ENCODE data around the gene NOL3. TPM values are rescaled to one million over a fixed set of nuclear protein-coding genes. Genes with fewer than 3 reads are reported as not detected.

Gene NOL3
- total RNA-seq, 1 donor from 2014 or later, result 2.6 TPM

GRCh38 chr16:67196881-67197280 lies 26.5 kb downstream of the NOL3 start:
- peaks cover 52% of the 10 kb centered on the region for H3K4me1 Mint-ChIP-seq (ENCODE audit: unreplicated experiment)
- H3K36me3 Mint-ChIP-seq (ENCODE audit: low read depth, unreplicated experiment), result peaks cover 40% of the 10 kb centered on the region
- H3K9me3 Mint-ChIP-seq (ENCODE audit: unreplicated experiment), result no peaks in the 10 kb centered on the region
- no peak for DNase-seq (ENCODE audit: low spot score)
- H3K4me3 Mint-ChIP-seq (ENCODE audit: unreplicated experiment), result peak overlapping the region; percentile 86
- H3K27ac Mint-ChIP-seq (ENCODE audit: unreplicated experiment), result peak overlapping the region; percentile 61
- peaks cover 23% of the 10 kb centered on the region for H3K27me3 Mint-ChIP-seq (ENCODE audit: unreplicated experiment)
- TF ChIP-seq CTCF (IDR thresholded peaks at IDR 0.05; ENCODE audit: unreplicated experiment), result no peak

GRCh38 chr16:67197704-67198103 lies 27.4 kb downstream of the NOL3 start:
- Mint-ChIP-seq H3K36me3 (ENCODE audit: low read depth, unreplicated experiment) (peaks cover 38% of the 10 kb centered on the region), H3K27ac (ENCODE audit: unreplicated experiment) (peak overlapping the region; percentile 9), H3K4me3 (ENCODE audit: unreplicated experiment) (peak overlapping the region; percentile 25), H3K9me3 (ENCODE audit: unreplicated experiment) (no peaks in the 10 kb centered on the region), H3K4me1 (ENCODE audit: unreplicated experiment) (peaks cover 49% of the 10 kb centered on the region), H3K27me3 (ENCODE audit: unreplicated experiment) (peaks cover 22% of the 10 kb centered on the region)
- no peak for TF ChIP-seq CTCF (IDR thresholded peaks at IDR 0.05; ENCODE audit: unreplicated experiment)
- no peak for DNase-seq (ENCODE audit: low spot score)

GRCh38 chr16:67198238-67198734 lies 27.9 kb downstream of the NOL3 start:
- H3K27me3 Mint-ChIP-seq (ENCODE audit: unreplicated experiment), result peaks cover 20% of the 10 kb centered on the region

GRCh38 chr16:67199011-67199807 lies 28.9 kb downstream of the NOL3 start, which contains the start of gene ELMO3:
ELMO3 (plus strand) TSS chr16:67199131; CDS start chr16:67199327, 196 bp downstream.
- peaks cover 19% of the 10 kb centered on the region for H3K27me3 Mint-ChIP-seq (ENCODE audit: unreplicated experiment)
- TF ChIP-seq CTCF (IDR thresholded peaks at IDR 0.05; ENCODE audit: unreplicated experiment), result peak; percentile 66
- H3K36me3 Mint-ChIP-seq (ENCODE audit: low read depth, unreplicated experiment), result peaks cover 25% of the 10 kb centered on the region
- peak; percentile 71 for DNase-seq (ENCODE audit: low spot score)
- peak within 1 kb of the TSS; percentile 24 for H3K27ac Mint-ChIP-seq (ENCODE audit: unreplicated experiment)
- H3K9me3 Mint-ChIP-seq (ENCODE audit: unreplicated experiment), result no peaks in the 10 kb centered on the region
- H3K4me1 Mint-ChIP-seq (ENCODE audit: unreplicated experiment), result peaks cover 37% of the 10 kb centered on the region
- peak within 1 kb of the TSS; percentile 82 for H3K4me3 Mint-ChIP-seq (ENCODE audit: unreplicated experiment)

More at GRCh38 chr16:67198238-67198734, 27.9 kb downstream of the NOL3 start:
- peak; percentile 61 for TF ChIP-seq CTCF (IDR thresholded peaks at IDR 0.05; ENCODE audit: unreplicated experiment)
- Mint-ChIP-seq H3K36me3 (ENCODE audit: low read depth, unreplicated experiment) (peaks cover 34% of the 10 kb centered on the region), H3K27ac (ENCODE audit: unreplicated experiment) (no peak overlapping the region), H3K9me3 (ENCODE audit: unreplicated experiment) (no peaks in the 10 kb centered on the region), H3K4me1 (ENCODE audit: unreplicated experiment) (peaks cover 46% of the 10 kb centered on the region), H3K4me3 (ENCODE audit: unreplicated experiment) (no peak overlapping the region)
- DNase-seq (ENCODE audit: low spot score), result peak; percentile 60

- no peak for TF ChIP-seq CTCF (IDR thresholded peaks at IDR 0.05; ENCODE audit: unreplicated experiment)
- H3K4me1 Mint-ChIP-seq (ENCODE audit: unreplicated experiment), result peaks cover 33% of the 10 kb centered on the region
- H3K27ac Mint-ChIP-seq (ENCODE audit: unreplicated experiment), result peak overlapping the region; percentile 52
- H3K4me3 Mint-ChIP-seq (ENCODE audit: unreplicated experiment), result peak overlapping the region; percentile 82
- H3K9me3 Mint-ChIP-seq (ENCODE audit: unreplicated experiment), result no peaks in the 10 kb centered on the region
- DNase-seq (ENCODE audit: low spot score), result peak; percentile 60
- peaks cover 22% of the 10 kb centered on the region for H3K36me3 Mint-ChIP-seq (ENCODE audit: low read depth, unreplicated experiment)
- H3K27me3 Mint-ChIP-seq (ENCODE audit: unreplicated experiment), result peaks cover 21% of the 10 kb centered on the region
These were observed 29.5 kb downstream of the NOL3 start for GRCh38 chr16:67199808-67200198.
